ENCODE results near the gene MCF2L.

DNA sequence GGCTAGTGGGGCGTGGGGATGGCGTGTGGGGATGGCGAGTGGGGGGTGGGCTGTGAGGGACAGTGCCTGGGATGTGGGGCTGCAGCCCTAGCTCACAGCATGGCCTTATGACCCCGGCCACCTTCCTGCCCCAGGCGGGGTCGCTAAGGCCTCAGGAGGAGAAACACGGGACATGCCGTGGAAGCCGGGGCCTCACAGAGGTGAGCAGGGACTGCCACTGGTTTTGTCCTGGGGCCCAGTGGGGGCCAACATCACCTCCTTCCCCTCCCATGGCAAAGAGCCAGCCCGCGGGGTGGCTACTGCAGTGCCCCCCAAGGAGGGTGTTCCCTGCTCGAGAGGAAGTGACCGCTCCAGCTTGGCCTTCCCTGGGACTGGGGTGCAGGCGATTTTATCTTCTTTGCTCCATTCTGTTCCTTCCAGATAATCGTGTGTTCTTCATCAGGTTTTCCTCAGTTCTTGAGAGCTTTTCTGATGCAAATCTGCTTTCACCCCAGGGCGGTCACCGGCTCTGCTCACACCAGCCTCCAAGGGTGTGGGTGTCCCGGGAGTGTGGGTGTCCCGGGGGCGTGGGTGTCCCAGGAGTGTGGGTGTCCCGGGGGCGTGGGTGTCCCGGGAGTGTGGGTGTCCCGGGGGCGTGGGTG is 137.8 kb downstream of the MCF2L start:
- TF ChIP-seq POLR2AphosphoS5 (IDR thresholded peaks at IDR 0.05; ENCODE audit: low read depth, low read length) (no peak), POLR2A (IDR thresholded peaks at IDR 0.05; ENCODE audit: low read depth, low read length) (no peak)
